GM13976 (cell line): ENCODE measurements around the gene ARV1.

Experiments
- DNase-seq: peaks from one replicate; pipeline ENCODE4 v3.0.0; 2012; ENCODE audit warnings: low spot score
- CTCF ChIP-seq: IDR thresholded peaks from 2 replicates; pipeline ENCODE4 v1.5.1; 2012; ENCODE audit warnings: borderline replicate concordance, mild to moderate bottlenecking; ENCODE audit not compliant: insufficient read depth; ENCODE audit errors: extremely low read depth, missing control alignments, control extremely low read depth
- in situ Hi-C: fragments of 300-500 bp; cut with MboI; formaldehyde crosslinking; loops from one replicate; pipeline ENCODE4 v1.12.0; 2022; ENCODE audit warnings: low sequenced_read_pairs, mixed read lengths, inconsistent platforms; ENCODE audit not compliant: unreplicated experiment

ARV1 gene

DNA sequence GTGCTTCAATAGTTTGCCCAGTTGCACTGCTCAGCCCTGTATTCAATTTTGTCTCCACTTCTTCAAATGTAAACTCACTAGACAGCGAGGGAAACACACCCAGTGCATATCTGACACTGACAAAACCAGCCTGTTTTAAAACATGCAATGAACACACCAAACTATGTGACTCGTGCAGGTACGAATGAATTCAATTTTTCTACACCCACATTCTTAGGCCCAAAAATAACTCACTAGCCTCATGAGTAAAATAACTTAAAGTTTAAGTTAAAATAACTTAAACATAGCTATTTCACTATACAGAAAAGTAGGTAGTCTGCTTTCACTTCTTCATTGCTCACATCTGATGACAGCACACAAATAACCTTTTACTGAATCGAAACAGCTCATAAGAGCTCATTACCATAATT, 21.3 kb upstream of the ARV1 start:
- peak; percentile 59 for DNase-seq
- no peak for TF ChIP-seq CTCF
- in situ Hi-C loops: no loop called here

- TF ChIP-seq CTCF: no peak
- DNase-seq: no peak
- in situ Hi-C loops: no loop called here
Measured at GRCh38 chr1:230958370-230958769, 20.5 kb upstream of the ARV1 start.

DNA sequence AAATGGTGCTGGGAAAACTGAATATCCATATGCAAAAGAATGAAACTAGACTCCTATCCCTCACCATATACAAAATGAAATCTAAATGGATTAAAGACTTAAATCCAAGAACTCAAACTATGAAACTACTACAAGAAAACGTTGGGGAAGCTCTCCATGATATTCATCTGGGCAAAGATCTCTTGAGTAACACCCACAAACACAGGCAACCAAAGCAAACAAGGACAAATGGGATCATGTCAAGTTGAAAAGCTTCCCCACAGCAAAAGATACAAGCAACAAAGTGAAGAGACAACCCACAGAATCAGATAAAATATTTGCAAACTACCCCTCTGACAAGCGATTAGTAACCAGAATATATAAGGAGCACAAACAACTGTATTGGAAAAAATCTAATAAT, 14.0 kb upstream of the ARV1 start:
- no peak for TF ChIP-seq CTCF
- in situ Hi-C loops: no loop called here

DNA sequence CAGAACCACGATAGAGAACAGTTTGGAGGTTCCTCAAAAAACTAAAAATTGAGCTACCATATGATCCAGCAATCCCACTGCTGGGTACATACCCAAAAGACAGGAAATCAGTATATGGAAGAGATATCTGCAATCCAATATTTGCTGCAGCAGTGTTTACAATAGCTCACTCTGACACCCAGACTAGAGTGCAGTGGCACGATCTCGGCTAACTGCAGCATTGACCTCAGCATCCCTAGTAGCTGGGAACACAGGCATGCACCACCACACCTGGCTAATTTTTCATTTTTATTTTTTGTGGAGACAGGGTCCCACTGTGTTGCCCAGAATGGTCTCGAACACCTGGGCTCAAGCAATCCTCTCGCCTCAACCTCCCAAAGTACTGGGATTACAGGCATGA, 13.4 kb upstream of the ARV1 start:
- DNase-seq: no peak
- no peak for TF ChIP-seq CTCF
- in situ Hi-C loops: no loop called here

More for the DNA sequence above, 14.0 kb upstream of the ARV1 start:
- no peak for DNase-seq

- no peak for DNase-seq
- TF ChIP-seq CTCF: no peak
- in situ Hi-C loops: no loop called here
Measured at GRCh38 chr1:230966358-230966873, 12.5 kb upstream of the ARV1 start.

DNA sequence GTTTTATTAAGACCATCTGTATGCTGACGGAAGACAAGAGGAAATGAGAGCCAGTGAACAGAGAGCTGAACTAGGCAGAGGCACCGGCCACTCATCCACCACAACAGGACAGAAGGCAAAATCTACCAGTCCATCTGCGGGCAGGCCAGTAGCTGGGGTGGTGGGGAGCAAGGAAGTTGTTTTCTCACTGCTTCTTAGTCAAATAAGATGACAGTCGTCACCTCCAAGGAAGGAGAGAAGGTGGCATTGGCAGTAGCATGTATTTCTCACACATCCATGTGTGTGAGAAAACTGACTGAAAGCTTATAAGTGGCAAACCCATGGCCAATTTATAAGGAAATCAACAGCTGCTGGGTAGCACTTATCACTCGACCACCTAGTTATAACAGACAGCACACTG, 8.5 kb upstream of the ARV1 start:
- no peak for TF ChIP-seq CTCF
- in situ Hi-C loops: no loop called here
- no peak for DNase-seq

- TF ChIP-seq CTCF: no peak
- no peak for DNase-seq
- in situ Hi-C loops: no loop called here
Measured at GRCh38 chr1:230971771-230972170, 7.1 kb upstream of the ARV1 start.
